ENCODE results near the gene LRPPRC.

DNA sequence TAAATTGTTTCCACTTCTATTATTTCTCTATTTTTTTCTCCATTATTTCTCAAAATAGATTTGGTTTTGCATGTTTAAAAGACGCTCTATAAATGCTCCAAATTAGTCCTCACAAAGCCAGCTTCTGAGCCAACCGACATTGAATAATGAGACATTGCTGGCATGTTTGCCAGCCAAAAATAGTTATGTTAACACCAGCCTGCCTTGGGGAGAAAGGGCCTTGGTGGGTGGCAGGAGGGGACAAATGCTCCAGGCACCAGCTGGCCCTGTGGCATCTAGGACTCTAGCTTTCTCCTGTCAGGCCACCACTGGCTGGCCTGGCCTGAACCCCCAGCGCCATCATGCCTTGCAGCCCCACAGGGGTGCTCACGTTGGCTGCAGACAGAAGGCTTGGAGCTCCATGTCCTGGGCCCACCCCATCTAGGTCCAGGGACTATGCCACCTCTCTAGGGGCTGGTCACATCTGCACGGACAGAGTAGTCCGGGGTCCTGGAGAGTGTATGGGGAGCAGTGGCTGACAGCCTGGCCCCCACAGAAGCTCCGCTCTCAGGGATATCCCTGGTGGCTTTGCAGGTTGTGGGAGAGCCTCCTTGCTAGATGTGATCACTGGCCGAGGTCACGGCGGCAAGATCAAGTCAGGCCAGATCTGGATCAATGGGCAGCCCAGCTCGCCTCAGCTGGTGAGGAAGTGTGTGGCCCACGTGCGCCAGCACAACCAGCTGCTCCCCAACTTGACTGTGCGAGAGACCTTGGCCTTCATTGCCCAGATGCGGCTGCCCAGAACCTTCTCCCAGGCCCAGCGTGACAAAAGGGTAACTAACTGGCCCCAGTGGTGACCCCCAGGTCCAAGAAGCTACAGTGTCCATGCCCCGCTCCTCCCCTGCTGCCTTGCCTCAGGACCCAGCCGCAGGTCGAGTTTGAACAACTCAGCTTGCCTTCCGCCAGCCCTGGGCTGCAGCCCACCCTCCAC lies 144.5 kb downstream of the LRPPRC start:
- TF ChIP-seq POLR2A (IDR thresholded peaks at IDR 0.05) (no peak), CTCF (IDR thresholded peaks at IDR 0.05 in 4 of 5, conservative IDR thresholded peaks at IDR 0.05 in 1 of 5) (no peak)

Measured in gastrocnemius medialis (tissue), 4 donors.